Gastroesophageal sphincter (tissue), 3 donors: ENCODE results near the gene CELSR1.

Source experiments
- POLR2A ChIP-seq, 2 donors: fragments of 450-650 bp; IDR thresholded peaks; one replicate each; pipeline ENCODE4 v1.6.1; 2017; ENCODE audit warnings: antibody characterized with exemption in 2 of 2, mild to moderate bottlenecking in 2 of 2, moderate library complexity in 1 of 2
- TF ChIP-seq, protein P1 (sequence below), 4 experiments: fragments of 200-600 bp in 2 of 4; fragments of 450-650 bp in 2 of 4; sonication (generic) in 1 of 4; IDR thresholded peaks; one replicate each; pipeline ENCODE4 v1.5.1; 2017 to 2019; ENCODE audit warnings: antibody characterized with exemption in 4 of 4, mild to moderate bottlenecking in 2 of 4, moderate library complexity in 2 of 4

DNA sequence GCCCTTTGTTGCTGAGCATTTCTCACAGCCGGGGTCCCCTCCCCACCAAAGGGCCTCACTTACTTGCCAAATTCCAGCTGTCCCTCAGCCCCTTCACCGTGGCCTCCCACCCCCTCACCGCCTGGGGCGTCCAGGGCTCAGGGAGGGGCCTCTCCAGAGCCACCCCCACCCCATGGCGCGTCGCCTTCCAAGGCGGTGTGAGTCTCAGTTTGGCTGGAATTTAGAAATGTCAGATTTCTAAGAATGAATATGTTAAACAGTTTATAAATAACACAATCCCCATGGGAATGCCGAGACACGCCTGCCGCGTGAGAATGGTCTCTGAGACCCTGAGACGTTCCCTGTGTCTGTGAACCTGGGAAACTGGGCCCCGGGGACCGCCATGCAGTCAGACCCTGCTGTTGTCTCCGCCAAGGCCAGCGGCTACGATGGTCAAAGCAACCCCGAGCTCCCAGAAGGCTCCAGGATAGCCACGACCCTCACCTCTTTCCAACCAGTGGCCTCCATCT, 28.9 kb downstream of the CELSR1 start:
- TF ChIP-seq, protein P1, sequence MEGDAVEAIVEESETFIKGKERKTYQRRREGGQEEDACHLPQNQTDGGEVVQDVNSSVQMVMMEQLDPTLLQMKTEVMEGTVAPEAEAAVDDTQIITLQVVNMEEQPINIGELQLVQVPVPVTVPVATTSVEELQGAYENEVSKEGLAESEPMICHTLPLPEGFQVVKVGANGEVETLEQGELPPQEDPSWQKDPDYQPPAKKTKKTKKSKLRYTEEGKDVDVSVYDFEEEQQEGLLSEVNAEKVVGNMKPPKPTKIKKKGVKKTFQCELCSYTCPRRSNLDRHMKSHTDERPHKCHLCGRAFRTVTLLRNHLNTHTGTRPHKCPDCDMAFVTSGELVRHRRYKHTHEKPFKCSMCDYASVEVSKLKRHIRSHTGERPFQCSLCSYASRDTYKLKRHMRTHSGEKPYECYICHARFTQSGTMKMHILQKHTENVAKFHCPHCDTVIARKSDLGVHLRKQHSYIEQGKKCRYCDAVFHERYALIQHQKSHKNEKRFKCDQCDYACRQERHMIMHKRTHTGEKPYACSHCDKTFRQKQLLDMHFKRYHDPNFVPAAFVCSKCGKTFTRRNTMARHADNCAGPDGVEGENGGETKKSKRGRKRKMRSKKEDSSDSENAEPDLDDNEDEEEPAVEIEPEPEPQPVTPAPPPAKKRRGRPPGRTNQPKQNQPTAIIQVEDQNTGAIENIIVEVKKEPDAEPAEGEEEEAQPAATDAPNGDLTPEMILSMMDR (IDR thresholded peaks at IDR 0.05), result no peak
- no peak for TF ChIP-seq POLR2A (IDR thresholded peaks at IDR 0.05)
